Mononuclear cell (primary cell): ENCODE measurements around the gene DNAH17. TPM values are rescaled to one million over a fixed set of nuclear protein-coding genes. Genes with fewer than 3 reads are reported as not detected.

ENCODE experiments used
- H3K27me3 ChIP-seq: 2 replicates; pipeline ENCODE4 v1.6.0; 2011; ENCODE audit warnings: low read length, control low read depth; ENCODE audit not compliant: insufficient read depth
- H3K4me1 ChIP-seq: 2 replicates; pipeline ENCODE4 v1.5.1; 2011; ENCODE audit warnings: mild to moderate bottlenecking, low read length, control low read depth; ENCODE audit not compliant: insufficient read depth
- H3K4me3 ChIP-seq: 2 replicates; pipeline ENCODE4 v1.5.1; 2011; ENCODE audit warnings: mild to moderate bottlenecking, low read length, moderate library complexity
- H3K9me3 ChIP-seq: 2 replicates; pipeline ENCODE4 v1.5.1; 2011; ENCODE audit warnings: low read depth, mild to moderate bottlenecking, control low read depth, low read length
- total RNA-seq: library from RNA; depleted of rRNA; stranded (reverse); fragments of >200 nt; gene quantifications from one replicate; pipeline ENCODE4 v1.2.3, GENCODE V29; 2012

DNAH17 gene
- total RNA-seq, 1 donor = under 0.01 TPM

DNA sequence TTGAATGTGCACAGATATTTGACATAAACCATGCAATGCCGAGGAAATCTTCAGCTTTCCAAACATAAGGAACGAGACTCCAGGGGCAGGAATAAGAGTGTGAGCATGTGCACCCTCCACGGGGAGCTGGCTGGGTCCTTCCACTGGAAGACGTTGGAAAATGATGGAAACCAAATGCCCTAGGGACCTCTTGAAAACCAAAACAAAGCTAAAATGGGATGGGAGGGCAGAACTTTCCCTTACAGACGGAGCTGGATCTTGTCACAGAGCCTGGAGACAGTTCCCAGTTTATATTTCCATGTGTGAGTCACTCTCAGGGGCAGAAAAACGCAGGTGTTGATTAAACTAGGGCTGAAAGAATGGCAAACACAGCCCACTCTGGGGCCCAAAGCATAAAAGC lies 34.4 kb upstream of the DNAH17 start:
- Histone ChIP-seq H3K4me3 (no peak overlapping the region), H3K27me3 (no peaks in the 10 kb centered on the region), H3K9me3 (no peaks in the 10 kb centered on the region), H3K4me1 (peaks cover 8% of the 10 kb centered on the region)

DNA sequence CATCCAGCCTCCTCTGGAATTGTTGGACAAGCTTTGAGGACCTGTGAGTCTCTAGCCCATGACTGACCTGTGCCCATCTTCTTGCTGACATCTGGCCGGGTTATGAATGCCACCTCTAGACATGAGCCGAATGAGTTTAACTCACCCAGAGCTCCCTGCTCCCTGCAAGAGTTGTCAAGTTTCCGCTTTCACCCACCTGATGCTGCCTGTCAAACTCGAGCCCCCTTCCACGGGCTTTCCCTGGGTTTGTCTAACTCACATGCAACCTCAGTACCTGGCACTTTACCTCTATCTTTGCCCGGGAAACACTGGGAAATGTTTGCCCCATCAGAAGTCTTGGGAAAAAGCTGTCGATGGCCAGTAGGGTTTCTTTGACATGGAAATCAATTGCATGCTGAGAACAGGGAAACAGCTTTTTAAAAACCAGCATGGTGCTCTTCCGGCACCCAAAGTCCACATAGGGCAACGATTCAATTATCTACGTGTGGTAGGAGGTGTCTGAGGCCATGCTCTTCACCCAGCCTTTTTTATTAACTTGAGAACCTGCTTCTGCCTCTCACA lies 33.8 kb upstream of the DNAH17 start:
- Histone ChIP-seq H3K4me3 (no peak overlapping the region), H3K4me1 (peaks cover 8% of the 10 kb centered on the region), H3K9me3 (no peaks in the 10 kb centered on the region), H3K27me3 (no peaks in the 10 kb centered on the region)

DNA sequence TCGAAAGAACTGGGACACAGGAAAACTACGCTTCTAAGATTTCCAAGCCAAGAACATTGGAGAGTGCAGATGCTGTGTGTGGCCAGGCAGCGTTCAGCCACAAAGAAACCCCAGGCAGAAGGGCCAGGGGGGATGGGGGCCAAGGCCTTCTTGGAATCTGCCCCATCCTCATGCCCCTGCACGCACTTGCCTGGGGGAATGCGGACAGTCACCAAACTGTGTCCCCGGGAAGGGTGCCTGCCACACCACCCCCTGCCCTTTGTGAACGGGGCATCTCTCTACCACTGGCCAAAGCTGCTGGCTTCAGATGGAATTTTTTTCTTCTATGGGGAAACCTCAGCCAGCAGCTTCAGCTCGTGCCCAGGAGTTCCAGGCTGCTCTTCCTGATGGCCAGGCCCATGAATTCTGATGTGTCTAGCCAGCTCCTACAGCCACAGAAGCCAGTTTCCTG lies 32.0 kb upstream of the DNAH17 start:
- Histone ChIP-seq H3K27me3 (no peaks in the 10 kb centered on the region), H3K9me3 (no peaks in the 10 kb centered on the region), H3K4me1 (peaks cover 13% of the 10 kb centered on the region), H3K4me3 (no peak overlapping the region)

DNA sequence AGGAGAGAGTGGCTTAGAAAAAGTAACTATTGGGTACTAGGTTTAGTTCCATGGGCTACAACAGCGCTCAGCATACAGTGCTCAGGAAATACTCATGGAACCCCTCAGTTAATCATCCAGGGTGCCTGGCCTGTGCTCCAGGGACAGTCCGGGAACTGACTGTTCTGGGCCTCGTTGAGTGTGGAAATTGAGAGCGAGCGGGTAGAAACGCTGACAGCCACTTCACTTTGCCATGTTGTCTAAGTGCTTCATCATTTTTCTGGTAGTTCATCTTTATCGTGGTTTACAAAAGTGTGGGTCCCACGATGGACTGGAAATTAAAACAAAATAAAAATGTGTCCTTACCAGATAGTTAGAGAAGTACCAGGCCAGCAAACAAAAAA lies 31.6 kb upstream of the DNAH17 start:
- H3K4me3 ChIP-seq = no peak overlapping the region
- H3K9me3 ChIP-seq = no peaks in the 10 kb centered on the region
- no peaks in the 10 kb centered on the region for H3K27me3 ChIP-seq
- peaks cover 12% of the 10 kb centered on the region for H3K4me1 ChIP-seq

DNA sequence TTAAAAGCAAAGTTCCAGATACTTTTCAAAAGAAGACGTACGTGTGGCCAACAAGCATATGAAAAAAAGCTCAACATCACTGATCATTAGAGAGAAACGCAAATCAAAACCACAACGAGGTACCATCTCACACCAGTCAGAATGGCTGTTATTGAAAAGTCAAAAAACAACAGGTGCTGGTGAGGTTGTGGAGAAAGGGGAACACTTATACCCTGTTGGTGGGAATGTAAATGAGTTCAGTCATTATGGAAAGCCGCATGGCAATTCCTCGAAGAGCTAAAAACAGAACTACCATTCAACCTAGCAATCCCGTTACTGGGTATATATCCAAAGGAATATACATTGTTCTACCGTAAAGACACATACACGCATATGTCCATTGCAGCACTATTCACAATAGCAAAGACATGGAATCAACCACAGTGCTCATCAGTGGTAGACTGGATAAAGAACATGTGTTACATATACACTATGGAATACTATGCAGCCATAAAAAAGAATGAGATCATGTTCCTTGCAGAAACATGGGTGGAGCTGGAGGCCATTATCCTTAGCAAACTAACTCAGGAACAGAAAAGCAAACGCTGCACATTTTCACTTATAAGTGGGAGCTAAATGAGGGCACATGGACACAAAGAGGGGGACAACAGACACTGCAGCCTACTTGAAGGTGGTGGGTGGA lies 31.1 kb upstream of the DNAH17 start:
- Histone ChIP-seq H3K9me3 (no peaks in the 10 kb centered on the region), H3K4me3 (no peak overlapping the region), H3K4me1 (peaks cover 7% of the 10 kb centered on the region), H3K27me3 (no peaks in the 10 kb centered on the region)

DNA sequence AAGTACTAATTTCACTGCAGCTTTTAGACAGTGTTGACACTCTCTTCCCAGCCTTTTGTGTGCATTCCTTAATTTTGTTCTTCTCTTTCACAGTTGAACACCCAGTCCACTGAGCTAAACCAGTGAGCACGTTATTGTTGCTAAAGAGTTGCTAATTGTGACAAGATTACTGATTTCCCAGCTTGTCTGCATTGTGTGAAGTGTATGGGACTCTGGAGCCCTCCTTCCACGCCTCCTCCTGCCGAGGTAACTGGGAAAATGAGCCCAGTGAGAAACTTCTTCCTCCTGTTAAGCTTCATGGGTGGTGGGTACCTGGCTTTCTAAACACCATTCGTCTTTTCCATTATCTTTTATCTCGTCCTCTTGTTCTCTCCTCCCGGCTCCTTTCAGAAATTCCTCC lies 29.8 kb upstream of the DNAH17 start:
- Histone ChIP-seq H3K4me1 (peaks cover 6% of the 10 kb centered on the region), H3K9me3 (no peaks in the 10 kb centered on the region), H3K27me3 (no peaks in the 10 kb centered on the region), H3K4me3 (no peak overlapping the region)

DNA sequence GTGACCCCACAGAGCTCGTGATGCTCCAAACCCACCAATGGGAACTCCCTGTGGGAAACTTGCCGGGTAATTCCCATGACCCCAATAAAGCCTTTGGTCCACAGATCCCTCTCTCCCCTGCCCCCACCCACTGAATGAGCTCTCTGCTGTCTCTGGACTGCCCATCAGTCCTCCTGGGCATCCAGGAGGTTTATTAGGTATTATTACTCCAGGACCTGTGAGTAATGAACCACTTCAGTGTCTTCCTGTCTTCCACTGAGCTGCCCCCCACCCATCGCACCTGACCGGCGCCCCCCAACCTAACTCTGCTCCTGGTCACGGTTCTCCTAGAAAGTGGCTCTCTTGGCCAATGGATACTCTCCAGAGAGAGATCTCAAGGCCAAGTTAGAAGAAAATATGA lies 28.7 kb upstream of the DNAH17 start:
- peaks cover 6% of the 10 kb centered on the region for H3K4me1 ChIP-seq
- H3K27me3 ChIP-seq = no peaks in the 10 kb centered on the region
- H3K9me3 ChIP-seq = no peaks in the 10 kb centered on the region
- H3K4me3 ChIP-seq = no peak overlapping the region

DNA sequence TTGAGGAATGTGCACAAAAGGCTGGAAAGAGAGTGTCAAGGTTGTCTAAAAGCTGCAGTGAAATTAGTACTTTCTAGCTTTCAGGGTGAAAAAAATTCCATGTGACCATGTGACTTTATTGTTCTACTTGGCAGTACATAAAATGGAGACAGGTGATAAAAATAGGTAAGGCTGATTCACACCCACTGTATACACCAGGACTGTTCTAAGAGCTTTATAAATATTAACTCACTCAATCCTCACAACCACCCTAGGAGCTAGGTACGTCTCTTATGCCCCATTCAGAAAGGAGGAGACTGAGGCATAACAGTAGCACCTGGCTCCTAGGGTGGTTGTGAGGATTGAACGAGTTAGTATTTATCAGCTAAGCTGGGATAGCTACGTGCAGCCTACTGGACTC lies 28.2 kb upstream of the DNAH17 start:
- Histone ChIP-seq H3K9me3 (no peaks in the 10 kb centered on the region), H3K4me3 (no peak overlapping the region), H3K4me1 (peaks cover 6% of the 10 kb centered on the region), H3K27me3 (no peaks in the 10 kb centered on the region)

DNA sequence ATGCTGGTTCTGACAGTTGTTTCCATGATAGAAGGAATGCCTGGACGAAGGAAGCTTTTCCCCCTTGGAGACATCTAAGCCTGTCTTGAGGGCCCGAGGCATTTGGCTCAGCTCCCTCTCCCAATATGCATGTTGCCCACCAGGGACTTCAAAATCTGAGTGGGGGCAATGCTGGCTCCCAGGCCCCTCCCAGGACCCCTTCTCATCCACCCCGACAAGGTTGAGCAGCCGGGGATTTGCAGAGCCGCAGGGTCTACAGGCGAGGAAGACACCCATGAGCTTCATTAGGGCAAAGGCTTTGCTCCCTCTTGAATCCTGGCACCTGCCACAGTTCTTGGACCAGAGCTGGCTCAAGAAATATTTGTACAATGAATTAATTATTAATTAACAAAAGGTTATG lies 25.1 kb upstream of the DNAH17 start:
- H3K4me1 ChIP-seq = peaks cover 16% of the 10 kb centered on the region
- no peaks in the 10 kb centered on the region for H3K9me3 ChIP-seq
- no peak overlapping the region for H3K4me3 ChIP-seq
- no peaks in the 10 kb centered on the region for H3K27me3 ChIP-seq

DNA sequence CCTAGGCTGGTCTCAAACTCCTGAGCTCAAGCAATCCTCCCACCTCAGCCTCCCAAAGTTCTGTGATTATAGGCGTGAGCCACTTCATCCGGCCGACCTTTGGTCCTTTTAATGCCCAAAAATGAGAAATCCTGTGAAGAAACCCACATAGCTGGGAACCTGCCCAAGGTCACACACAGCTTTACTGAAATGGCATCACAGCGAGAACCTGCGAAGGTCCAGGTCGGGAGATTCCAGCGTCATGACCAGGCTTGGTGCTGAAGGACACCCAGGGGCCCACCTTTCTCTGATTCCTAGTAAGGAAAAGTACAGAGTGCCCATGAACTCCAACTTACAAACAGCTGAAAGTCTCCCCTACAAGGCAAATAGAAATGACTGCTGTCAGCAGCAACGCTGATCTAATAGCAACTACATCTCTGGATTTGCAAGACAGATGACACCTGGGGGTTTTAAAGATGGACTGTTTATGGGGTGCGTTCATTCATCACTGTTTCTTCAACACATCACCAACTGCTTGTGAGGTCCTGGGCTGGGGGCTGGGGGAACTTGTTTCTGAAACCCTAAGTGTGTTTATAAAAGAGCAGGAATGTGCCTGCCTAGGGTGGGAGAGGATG lies 24.5 kb upstream of the DNAH17 start:
- H3K9me3 ChIP-seq = no peaks in the 10 kb centered on the region

DNA sequence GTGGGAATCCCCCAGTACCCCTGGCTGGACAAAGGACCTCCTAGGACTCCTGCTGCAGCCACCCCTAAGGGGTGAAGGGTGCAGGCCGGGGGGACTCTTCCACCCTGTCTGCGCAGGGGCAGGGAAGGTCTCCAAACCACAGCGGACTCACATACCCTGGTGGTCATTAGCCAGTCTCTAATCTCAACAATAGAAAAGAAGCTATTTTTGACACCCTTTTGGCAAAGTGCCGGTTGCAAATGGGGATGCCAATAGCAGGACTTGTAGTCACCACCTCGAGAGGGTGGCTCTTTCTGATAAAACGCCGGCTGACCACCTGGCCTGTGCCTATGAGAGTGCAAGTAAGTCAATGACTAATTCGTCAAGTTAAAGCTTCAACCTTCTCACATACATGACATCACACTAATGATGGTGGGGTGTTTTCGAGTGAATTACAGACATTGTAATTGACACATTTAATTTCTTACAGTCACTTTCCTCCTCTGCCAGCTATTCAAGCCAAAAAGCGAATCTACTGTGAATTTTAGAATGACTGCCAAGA lies 23.1 kb upstream of the DNAH17 start:
- no peaks in the 10 kb centered on the region for H3K9me3 ChIP-seq

More for the DNA sequence above, 24.5 kb upstream of the DNAH17 start:
- H3K4me1 ChIP-seq = peaks cover 17% of the 10 kb centered on the region
- H3K4me3 ChIP-seq = no peak overlapping the region
- no peaks in the 10 kb centered on the region for H3K27me3 ChIP-seq

DNA sequence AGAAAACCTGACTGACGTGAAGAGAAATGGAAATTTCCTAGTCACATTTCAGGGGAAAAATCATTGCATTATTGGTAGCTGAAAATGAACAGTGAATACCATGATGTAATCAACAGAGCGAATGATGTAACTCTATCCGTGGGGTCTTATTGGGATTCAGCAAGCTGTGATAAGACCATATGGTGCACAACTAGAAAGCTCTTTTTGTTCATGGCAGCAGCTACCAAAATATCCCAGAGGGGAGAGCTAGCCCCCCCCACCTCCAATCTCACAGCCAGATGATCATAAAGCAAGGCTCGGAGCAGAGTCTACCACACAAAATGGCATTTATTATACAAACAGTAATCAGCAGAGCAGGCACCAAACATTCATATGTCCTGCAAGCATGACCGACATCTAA lies 22.2 kb upstream of the DNAH17 start:
- no peaks in the 10 kb centered on the region for H3K9me3 ChIP-seq
- H3K27me3 ChIP-seq = no peaks in the 10 kb centered on the region
- peaks cover 13% of the 10 kb centered on the region for H3K4me1 ChIP-seq
- no peak overlapping the region for H3K4me3 ChIP-seq

More for the DNA sequence above, 23.1 kb upstream of the DNAH17 start:
- Histone ChIP-seq H3K4me3 (no peak overlapping the region), H3K4me1 (peaks cover 17% of the 10 kb centered on the region), H3K27me3 (no peaks in the 10 kb centered on the region)

DNA sequence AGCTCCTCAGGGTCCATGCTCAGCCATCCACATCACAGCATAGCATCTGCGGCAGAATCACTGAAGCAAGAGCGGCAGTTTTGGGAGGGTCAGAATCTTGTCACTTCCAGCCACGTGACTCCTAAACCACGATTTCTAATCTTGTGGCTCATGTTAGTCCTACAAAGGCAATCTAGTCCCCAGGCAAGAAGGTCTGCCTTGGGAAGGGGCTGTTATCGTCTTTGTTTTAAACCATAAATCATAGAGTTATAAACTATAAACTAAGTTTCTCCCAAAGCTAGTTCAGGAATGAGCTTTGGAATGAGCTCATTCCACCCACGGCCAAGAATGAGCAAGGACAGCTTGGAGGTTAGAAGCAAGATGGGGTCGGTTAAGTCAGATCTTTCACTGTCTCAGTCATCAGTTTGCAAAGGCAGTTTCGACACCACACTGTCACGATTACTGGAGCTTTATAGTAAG lies 20.8 kb upstream of the DNAH17 start:
- no peaks in the 10 kb centered on the region for H3K9me3 ChIP-seq
- peaks cover 21% of the 10 kb centered on the region for H3K4me1 ChIP-seq
- H3K4me3 ChIP-seq = no peak overlapping the region
- no peaks in the 10 kb centered on the region for H3K27me3 ChIP-seq

DNA sequence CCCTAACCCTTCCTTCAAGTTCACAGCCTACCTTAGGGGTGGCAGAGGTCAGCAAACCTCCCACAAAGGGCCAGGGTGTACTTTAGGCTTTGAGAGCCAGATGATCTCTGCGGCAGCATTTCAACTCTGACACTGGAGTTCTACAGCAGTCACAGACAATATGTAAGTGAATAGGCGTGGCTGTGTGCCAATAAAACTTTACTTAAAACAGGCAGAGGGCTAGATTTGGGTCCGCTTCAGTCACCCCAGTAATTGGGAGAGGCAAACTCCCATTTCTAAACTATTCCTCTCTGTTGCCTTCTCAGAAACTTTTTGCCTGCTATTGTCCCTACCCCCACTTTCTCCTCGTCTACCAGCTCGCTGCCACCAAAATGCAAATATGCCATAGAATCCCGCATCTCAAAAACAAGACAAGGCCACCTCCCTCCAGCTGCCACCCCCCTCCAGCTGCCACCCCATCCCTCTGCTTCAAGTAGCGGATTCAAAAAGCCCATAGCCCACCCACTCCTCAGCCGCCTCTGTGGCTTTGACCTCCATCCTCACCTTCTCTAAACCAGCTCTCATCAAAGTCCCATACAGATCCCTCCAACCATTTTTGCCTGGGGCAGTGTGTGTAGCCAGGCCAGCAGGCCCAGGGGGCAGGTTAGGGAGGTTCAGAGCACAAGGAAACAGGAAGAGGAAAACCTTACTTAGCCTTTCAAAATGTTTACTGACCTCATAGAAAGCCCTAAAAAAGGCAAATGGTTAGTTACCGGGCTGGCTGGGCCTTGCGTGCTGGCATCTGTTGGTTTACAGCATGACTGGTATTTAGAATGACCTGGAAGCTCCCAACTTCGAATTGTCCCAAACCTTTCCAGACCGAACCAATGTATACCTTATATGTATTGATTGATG lies 19.9 kb upstream of the DNAH17 start:
- H3K9me3 ChIP-seq = no peaks in the 10 kb centered on the region

More for the DNA sequence above, 19.9 kb upstream of the DNAH17 start:
- peaks cover 29% of the 10 kb centered on the region for H3K4me1 ChIP-seq
- no peak overlapping the region for H3K4me3 ChIP-seq
- H3K27me3 ChIP-seq = no peaks in the 10 kb centered on the region
